HG03469 (cell line): ENCODE data around the gene CASKIN2.
"Not testable (repeated sequence)": the region's sequence is repeated elsewhere in the genome, so short reads cannot be mapped to it uniquely, and the experiment has no call there.

Source experiments
- ATAC-seq: cut with Tn5 transposase; IDR thresholded peaks from one replicate; pipeline ENCODE4 v1.9.1; 2021; ENCODE audit warnings: mild to moderate bottlenecking, moderate library complexity, moderate number of reproducible peaks; ENCODE audit not compliant: unreplicated experiment

Gene CASKIN2

GRCh38 chr17:75473246-75473645 lies 42.1 kb downstream of the CASKIN2 start:
- ATAC-seq, result no peak

GRCh38 chr17:75472119-75472518 lies 43.2 kb downstream of the CASKIN2 start:
- ATAC-seq, result no peak

GRCh38 chr17:75471207-75471606 lies 44.1 kb downstream of the CASKIN2 start:
- no peak for ATAC-seq

- ATAC-seq, result no peak
Measured at GRCh38 chr17:75468779-75469373, 46.5 kb downstream of the CASKIN2 start.

GRCh38 chr17:75468291-75468754 lies 47.0 kb downstream of the CASKIN2 start:
- ATAC-seq, result no peak

- ATAC-seq, result no peak
Measured at GRCh38 chr17:75465039-75465438, 50.3 kb downstream of the CASKIN2 start.

- no peak for ATAC-seq
Measured at GRCh38 chr17:75463603-75464002, 51.7 kb downstream of the CASKIN2 start.

GRCh38 chr17:75460295-75460694 lies 55.0 kb downstream of the CASKIN2 start:
- ATAC-seq, result no peak

- no peak for ATAC-seq
Measured at GRCh38 chr17:75459590-75460267, 55.6 kb downstream of the CASKIN2 start.

- ATAC-seq, result no peak
Measured at GRCh38 chr17:75459246-75459589, 56.1 kb downstream of the CASKIN2 start.

GRCh38 chr17:75457047-75457654 lies 58.2 kb downstream of the CASKIN2 start:
- no peak for ATAC-seq

- peak; percentile 86 for ATAC-seq
Measured at GRCh38 chr17:75456417-75457046, 58.8 kb downstream of the CASKIN2 start, which contains the start of gene TMEM94. TSS of gene TMEM94 (plus strand) at chr17:75456635. CDS start at chr17:75471906, 15,271 bp downstream.

- ATAC-seq, result no peak
Measured at GRCh38 chr17:75456039-75456416, 59.3 kb downstream of the CASKIN2 start.

GRCh38 chr17:75454672-75455071 lies 60.7 kb downstream of the CASKIN2 start:
- ATAC-seq, result not testable (repeated sequence)

GRCh38 chr17:75454193-75454592 lies 61.1 kb downstream of the CASKIN2 start:
- ATAC-seq, result no peak

GRCh38 chr17:75450270-75450669 lies 65.1 kb downstream of the CASKIN2 start:
- no peak for ATAC-seq
